DMS53 treated with DMSO at 0.1 percent for 48 hours (cell line): Measurements from ENCODE around the gene FNDC3B.

Experiments
- DNase-seq: peaks from one replicate; lab custom pipeline; 2025; ENCODE audit not compliant: unreplicated experiment; lab: John Stamatoyannopoulos, UW

The FNDC3B gene

GRCh38 chr3:172279191-172279640 lies 239.8 kb downstream of the FNDC3B start:
- peak; percentile 1 for DNase-seq

GRCh38 chr3:172279974-172280373 lies 240.6 kb downstream of the FNDC3B start:
- no peak for DNase-seq

- DNase-seq = no peak
These were observed 241.2 kb downstream of the FNDC3B start for GRCh38 chr3:172280406-172281051.

- DNase-seq = no peak
These were observed 242.5 kb downstream of the FNDC3B start for GRCh38 chr3:172281884-172282283.

- DNase-seq = no peak
These were observed 243.5 kb downstream of the FNDC3B start for GRCh38 chr3:172282850-172283249.

- no peak for DNase-seq
These were observed 244.5 kb downstream of the FNDC3B start for GRCh38 chr3:172283841-172284357.

GRCh38 chr3:172285844-172286243 lies 246.5 kb downstream of the FNDC3B start:
- no peak for DNase-seq

GRCh38 chr3:172286548-172287148 lies 247.3 kb downstream of the FNDC3B start:
- DNase-seq = no peak

- no peak for DNase-seq
These were observed 248.6 kb downstream of the FNDC3B start for GRCh38 chr3:172287937-172288477.

GRCh38 chr3:172288651-172289050 lies 249.3 kb downstream of the FNDC3B start:
- no peak for DNase-seq

GRCh38 chr3:172289583-172289982 lies 250.2 kb downstream of the FNDC3B start:
- no peak for DNase-seq

- DNase-seq = no peak
These were observed 251.1 kb downstream of the FNDC3B start for GRCh38 chr3:172290457-172290856.

- no peak for DNase-seq
These were observed 252.3 kb downstream of the FNDC3B start for GRCh38 chr3:172291650-172292049.

- DNase-seq = no peak
These were observed 253.0 kb downstream of the FNDC3B start for GRCh38 chr3:172292422-172292821.

GRCh38 chr3:172293093-172293492 lies 253.7 kb downstream of the FNDC3B start:
- no peak for DNase-seq

GRCh38 chr3:172294223-172294806 lies 254.9 kb downstream of the FNDC3B start:
- no peak for DNase-seq

- DNase-seq = no peak
These were observed 257.0 kb downstream of the FNDC3B start for GRCh38 chr3:172296248-172296974.

- no peak for DNase-seq
These were observed 257.6 kb downstream of the FNDC3B start for GRCh38 chr3:172296975-172297332.

- DNase-seq = no peak
These were observed 258.9 kb downstream of the FNDC3B start for GRCh38 chr3:172298247-172298646.

- no peak for DNase-seq
These were observed 260.8 kb downstream of the FNDC3B start for GRCh38 chr3:172300187-172300586.

- no peak for DNase-seq
These were observed 261.5 kb downstream of the FNDC3B start for GRCh38 chr3:172300862-172301261.
